ENCODE measurements around the gene PLPP3.

DNA sequence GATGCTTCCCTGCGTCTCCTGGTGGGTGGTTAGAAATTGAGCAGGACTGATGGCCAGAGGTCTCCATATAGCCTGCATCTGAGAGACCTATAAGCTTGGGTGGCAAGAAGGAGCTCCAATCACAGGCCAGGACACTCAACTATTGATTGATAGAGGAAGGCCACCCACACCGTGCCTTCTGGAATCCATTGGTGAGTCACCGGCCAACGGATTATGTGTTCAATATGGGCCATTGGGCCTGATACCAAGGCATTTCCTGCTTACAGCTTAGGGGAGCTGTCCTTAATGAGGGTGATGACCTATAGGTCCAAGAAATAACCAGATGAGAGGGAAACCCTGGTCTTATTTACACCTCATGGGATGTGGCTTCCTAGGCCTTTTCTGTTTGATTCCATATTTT, 115.1 kb downstream of the PLPP3 start:
- TF ChIP-seq, protein P1, sequence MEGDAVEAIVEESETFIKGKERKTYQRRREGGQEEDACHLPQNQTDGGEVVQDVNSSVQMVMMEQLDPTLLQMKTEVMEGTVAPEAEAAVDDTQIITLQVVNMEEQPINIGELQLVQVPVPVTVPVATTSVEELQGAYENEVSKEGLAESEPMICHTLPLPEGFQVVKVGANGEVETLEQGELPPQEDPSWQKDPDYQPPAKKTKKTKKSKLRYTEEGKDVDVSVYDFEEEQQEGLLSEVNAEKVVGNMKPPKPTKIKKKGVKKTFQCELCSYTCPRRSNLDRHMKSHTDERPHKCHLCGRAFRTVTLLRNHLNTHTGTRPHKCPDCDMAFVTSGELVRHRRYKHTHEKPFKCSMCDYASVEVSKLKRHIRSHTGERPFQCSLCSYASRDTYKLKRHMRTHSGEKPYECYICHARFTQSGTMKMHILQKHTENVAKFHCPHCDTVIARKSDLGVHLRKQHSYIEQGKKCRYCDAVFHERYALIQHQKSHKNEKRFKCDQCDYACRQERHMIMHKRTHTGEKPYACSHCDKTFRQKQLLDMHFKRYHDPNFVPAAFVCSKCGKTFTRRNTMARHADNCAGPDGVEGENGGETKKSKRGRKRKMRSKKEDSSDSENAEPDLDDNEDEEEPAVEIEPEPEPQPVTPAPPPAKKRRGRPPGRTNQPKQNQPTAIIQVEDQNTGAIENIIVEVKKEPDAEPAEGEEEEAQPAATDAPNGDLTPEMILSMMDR (IDR thresholded peaks at IDR 0.05), result no peak
- no peak for TF ChIP-seq ZFX (IDR thresholded peaks at IDR 0.05; ENCODE audit: borderline replicate concordance)

Measured in 22Rv1 (cell line).